Suprapubic skin (tissue), 4 donors: ENCODE measurements around the gene WFDC12.

ENCODE experiments used
- CTCF ChIP-seq, 2 donors: fragments of 200-600 bp in 1 of 2; fragments of 450-650 bp in 1 of 2; sonication (generic) in 1 of 2; IDR thresholded peaks; one replicate each; pipeline ENCODE4 v1.5.1; 2016 to 2019; ENCODE audit warnings: antibody characterized with exemption in 2 of 2, mild to moderate bottlenecking in 1 of 2, moderate library complexity in 1 of 2
- EP300 ChIP-seq: sonication (generic); formaldehyde crosslinking; IDR thresholded peaks from one replicate; pipeline ENCODE4 v1.6.1; 2017; ENCODE audit warnings: antibody characterized with exemption
- POLR2A ChIP-seq, 2 donors: fragments of 450-650 bp; IDR thresholded peaks; one replicate each; pipeline ENCODE4 v1.6.1; 2017; ENCODE audit warnings: antibody characterized with exemption in 2 of 2, mild to moderate bottlenecking in 2 of 2, moderate library complexity in 2 of 2
- POLR2AphosphoS5 ChIP-seq, 3 donors: sonication (generic); formaldehyde crosslinking; IDR thresholded peaks; one replicate each; pipeline ENCODE4 v1.6.1; 2017; ENCODE audit warnings: antibody characterized with exemption in 3 of 3

GRCh38 chr20:45119556-45120266 is 4.6 kb downstream of the WFDC12 start:
- TF ChIP-seq CTCF (IDR thresholded peaks at IDR 0.05): no peak
- no peak for TF ChIP-seq EP300
- TF ChIP-seq POLR2AphosphoS5 (IDR thresholded peaks at IDR 0.05): no peak
- TF ChIP-seq POLR2A (IDR thresholded peaks at IDR 0.05): no peak
